ENCODE measurements around the gene PMF1.

GRCh38 chr1:156212130-156212529, 677 bp upstream of the PMF1 start:
- no peak for TF ChIP-seq CTCF (conservative IDR thresholded peaks at IDR 0.05; ENCODE audit: low read depth, low read length)
- no peak for TF ChIP-seq EZH2 (IDR thresholded peaks at IDR 0.05; ENCODE audit: borderline replicate concordance, low read depth, low read length, poor library complexity, severe bottlenecking)

Measured in A673 (cell line).